COLO829 (cell line): ENCODE data around the gene REXO1.
A peak's percentile ranks its signal among the peaks of the same experiment; 100 is the strongest.
"Not testable (repeated sequence)": the region's sequence is repeated elsewhere in the genome, so short reads cannot be mapped to it uniquely, and the experiment has no call there.

Experiments
- DNase-seq: peaks from one replicate; pipeline ENCODE4 v3.0.0; 2012; ENCODE audit warnings: low spot score

The REXO1 gene

DNA sequence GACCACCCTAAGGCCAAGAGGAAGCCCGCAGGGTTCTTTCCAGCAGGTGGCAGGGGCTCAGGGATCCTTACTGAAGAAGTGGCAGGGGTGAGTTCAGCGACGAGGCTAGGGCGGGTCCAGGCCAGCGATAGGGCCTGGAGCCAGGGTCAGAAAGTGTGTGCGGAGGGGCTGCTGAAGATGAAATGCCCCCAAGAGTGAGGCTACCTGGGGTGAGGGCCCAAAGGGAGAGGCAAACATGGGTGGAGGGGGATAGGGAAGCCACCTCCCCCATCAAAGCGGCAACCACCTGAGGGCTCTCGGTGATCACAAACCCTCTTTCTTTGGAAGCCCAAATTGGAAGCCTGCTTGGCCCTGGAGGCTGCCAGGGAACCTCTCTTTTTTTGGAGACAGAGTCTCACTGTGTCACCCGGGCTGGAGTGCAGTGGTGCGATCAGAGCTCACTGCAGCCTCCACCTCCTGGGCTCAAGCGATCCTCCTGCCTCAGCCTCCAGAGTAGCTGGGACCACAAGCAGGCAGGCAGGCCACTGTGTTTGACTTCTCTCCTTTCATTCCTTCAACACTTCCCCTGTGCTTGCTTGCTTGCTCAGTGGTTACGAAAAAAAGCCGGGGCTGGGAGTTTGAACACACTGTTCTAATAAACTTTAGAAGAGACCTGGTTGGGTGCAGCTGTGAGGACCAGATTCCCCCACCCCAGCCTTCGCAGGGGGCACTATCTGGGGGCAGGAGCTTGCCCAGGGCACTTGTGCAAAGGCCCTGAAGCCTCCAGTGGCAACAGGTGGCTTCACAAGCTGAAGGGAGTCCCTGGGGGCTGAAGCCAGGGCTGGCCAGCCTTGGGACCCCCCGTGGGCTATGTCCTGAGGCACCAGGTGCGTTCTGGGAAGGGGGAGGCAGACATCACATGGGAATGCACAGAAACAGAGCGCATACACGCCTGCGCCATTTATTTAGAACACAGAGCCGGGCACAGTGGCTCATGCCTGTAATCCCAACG lies 34.8 kb downstream of the REXO1 start:
- DNase-seq, result no peak

GRCh38 chr19:1812426-1813191 lies 35.7 kb downstream of the REXO1 start:
- peak; percentile 99 for DNase-seq

DNA sequence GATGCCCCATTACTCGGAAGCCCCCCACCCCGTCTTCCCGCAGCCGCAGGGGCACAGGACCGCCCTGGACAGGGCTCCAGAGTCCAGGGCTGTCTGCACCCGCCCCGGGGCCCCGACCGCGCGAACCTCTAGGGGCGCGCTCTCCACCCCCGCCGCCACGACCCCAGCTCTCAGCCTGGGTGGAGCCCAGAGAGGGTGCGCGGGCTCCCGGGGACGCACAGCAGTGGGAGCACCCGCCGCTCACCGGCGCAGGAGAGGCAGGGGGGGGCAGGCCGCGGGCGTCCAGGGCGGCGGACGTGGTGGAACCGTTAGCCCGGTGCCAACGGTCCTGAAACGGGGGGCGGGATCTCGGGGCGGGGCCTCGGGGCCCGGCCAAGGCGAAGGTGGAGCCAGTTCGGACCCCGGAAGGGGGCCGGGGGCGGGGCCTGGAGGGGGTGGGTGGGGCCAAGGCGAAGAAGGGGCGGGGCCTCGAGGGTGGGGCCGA lies 36.3 kb downstream of the REXO1 start, which contains the start of gene ATP8B3:
ATP8B3 (minus strand) TSS at position 335 of the 484 bp plus-strand sequence. CDS start 540 bp downstream, outside the sequence.
- no peak for DNase-seq

DNA sequence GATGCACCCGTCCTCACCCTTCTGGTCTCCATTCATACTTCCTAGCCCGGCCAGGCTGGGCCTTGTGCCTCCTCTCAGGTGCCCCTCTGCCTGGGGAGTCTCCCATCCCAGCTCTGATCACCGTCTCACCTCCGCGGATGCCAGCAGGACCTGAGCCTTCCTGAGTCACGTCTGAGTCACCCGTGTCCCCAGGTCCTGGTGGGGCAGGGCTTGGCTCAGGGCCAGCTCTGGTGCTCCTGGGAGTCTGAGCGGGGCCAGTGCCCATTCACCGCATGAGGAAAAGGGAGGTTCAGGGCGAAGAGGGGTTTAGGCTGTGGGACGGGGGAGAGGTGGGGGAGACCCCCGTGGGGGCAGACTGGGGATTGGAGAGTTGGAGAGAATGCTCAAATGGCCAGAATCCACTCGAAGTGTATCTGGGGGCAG lies 36.8 kb downstream of the REXO1 start:
- peak; percentile 45 for DNase-seq

GRCh38 chr19:1810439-1811160 lies 37.7 kb downstream of the REXO1 start:
- DNase-seq, result no peak

GRCh38 chr19:1809678-1810077 lies 38.6 kb downstream of the REXO1 start:
- DNase-seq, result no peak

GRCh38 chr19:1808395-1808731 lies 39.9 kb downstream of the REXO1 start:
- DNase-seq, result no peak

DNA sequence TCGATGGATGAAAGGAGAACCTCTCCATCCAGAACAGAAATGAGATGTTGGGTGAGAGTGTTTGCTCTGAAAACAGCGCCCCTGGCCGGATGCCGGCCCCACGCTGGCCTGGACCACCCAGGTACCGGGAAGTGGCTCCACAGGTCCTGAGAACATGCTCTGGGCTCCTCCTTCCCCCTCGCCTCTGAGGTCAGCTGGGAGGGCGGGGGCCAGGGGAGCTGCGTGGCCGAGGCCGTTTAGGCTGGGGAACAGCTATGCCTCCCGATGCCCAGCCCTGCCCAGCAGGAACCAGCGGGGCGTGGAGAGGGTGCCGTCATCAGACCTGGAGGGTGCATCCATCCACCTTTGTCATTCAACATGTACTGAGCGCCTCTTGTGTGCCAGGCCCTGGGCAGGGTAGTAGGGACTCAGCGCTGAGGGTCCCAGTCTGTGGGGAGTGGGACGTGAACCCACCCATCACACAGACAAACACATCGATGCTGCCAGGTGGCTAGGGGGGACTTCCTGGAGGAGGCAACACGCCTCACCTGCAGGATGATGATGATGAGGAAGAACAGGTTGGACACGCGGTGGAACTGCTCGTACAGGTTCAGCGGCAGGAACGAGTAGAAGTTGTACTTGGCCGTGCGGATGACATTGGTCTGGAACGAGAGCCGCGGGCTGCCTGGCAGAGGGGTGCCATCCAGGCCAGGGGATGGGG lies 40.4 kb downstream of the REXO1 start:
- no peak for DNase-seq

DNA sequence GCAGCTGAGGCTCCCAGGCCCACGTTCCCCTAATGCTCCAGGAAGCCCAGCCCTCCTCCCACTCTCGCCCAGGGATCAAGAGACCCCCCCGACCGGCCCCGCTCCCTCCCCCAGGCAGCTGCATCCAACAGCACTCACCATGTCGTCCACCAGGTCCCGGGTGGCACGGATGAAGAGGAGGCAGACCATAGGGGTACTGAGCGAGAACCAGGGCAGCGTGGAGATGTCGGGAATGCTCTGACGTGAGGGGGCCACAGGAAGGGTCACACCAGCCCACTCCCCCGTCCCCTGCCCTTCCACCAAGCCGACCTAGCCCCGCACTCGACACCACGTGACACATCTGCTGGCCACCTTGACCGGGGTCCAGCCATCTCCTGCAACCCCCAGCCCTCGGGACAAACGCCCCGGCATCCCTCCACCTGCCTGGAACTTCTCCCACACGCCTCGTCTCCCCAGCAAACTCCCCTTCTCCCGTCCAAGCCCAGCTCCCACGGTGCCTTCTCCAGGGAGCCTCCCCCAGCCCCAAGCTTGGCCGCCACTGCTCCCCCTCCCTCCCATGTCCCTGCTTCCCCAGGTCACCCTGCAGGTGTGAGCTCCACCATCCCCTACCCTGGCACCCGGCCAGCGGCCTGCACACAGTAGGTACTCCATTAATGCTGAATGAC lies 41.1 kb downstream of the REXO1 start:
- DNase-seq, result no peak

GRCh38 chr19:1806184-1807029 lies 41.9 kb downstream of the REXO1 start:
- no peak for DNase-seq

- DNase-seq, result no peak
These were observed 42.7 kb downstream of the REXO1 start for GRCh38 chr19:1805401-1806183.

- no peak for DNase-seq
These were observed 43.4 kb downstream of the REXO1 start for GRCh38 chr19:1804858-1805257.

- DNase-seq, result no peak
These were observed 48.5 kb downstream of the REXO1 start for GRCh38 chr19:1799695-1800342.

DNA sequence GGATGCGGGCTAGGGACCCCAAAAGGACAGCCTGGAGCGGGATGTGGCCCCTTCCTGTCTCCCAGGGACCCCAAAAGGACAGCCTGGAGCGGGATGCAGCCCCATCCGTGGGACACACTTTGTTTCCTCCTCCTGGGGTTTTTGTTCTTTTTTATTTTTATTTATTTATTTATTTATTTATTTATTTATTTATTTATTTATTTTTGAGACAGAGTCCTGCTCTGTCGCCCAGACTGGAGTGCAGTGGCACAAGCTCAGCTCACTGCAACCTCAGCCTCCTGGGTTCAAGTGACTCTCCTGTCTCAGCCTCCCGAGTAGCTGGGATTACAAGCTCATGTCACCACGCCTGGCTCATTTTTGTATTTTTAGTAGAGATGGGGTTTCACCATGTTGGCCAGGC lies 51.0 kb downstream of the REXO1 start:
- not testable (repeated sequence) for DNase-seq

DNA sequence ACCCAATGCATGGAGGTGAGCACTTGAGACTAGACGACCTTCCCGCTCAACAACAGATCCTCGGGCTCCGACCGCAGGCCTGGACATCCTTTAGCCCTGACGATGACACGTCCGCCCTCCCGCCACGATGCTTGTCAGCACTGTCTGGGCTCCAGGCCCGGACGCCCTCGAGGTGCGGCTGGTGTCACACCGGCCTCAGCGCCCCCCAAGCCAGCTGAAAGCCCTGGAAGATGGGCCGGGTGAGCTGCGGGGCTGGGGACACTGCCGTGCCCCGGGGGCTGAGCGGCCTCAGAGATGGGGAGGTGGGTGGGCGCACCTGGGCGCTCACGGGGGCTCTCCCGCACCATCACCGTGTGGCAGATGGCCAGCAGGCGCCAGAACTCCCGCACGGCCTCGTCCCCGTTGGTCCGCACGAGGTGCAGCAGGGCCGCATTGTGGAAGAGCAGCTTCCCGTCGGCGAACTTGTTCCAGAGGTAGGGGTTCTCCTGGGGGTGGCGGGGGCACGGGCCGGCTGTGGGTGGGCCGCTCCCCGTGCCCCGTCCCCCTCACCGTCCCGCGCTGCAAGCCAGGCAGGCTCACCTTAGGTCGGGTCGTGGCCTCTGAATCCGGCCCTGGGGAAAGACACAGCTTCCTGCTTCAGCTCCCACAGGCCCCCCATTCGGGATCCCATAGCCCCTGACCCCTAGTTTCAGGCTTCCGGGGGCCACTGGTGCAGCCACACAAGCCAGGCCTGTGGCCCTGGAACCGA lies 51.7 kb downstream of the REXO1 start:
- DNase-seq, result no peak

GRCh38 chr19:1794424-1795172 lies 53.7 kb downstream of the REXO1 start:
- no peak for DNase-seq

- DNase-seq, result no peak
These were observed 56.4 kb downstream of the REXO1 start for GRCh38 chr19:1791879-1792278.
